IPS-20b (cell line): ENCODE data around the gene OPRM1.
"Not testable (repeated sequence)": the region's sequence is repeated elsewhere in the genome, so short reads cannot be mapped to it uniquely, and the experiment has no call there.

Source experiments
- H3K27ac ChIP-seq: one replicate; pipeline ENCODE4 v1.5.1; 2013; ENCODE audit warnings: low read length
- H3K27me3 ChIP-seq: 2 replicates; pipeline ENCODE4 v1.6.1; 2013; ENCODE audit warnings: mild to moderate bottlenecking, low read length, inconsistent platforms; ENCODE audit not compliant: insufficient read depth
- H3K36me3 ChIP-seq: 2 replicates; pipeline ENCODE4 v1.6.1; 2013; ENCODE audit warnings: low read depth, mild to moderate bottlenecking, inconsistent platforms, low read length, moderate library complexity; ENCODE audit not compliant: insufficient read depth
- H3K4me1 ChIP-seq: 2 replicates; pipeline ENCODE4 v1.6.1; 2013; ENCODE audit warnings: mild to moderate bottlenecking, control low read depth, inconsistent platforms, low read length, moderate library complexity; ENCODE audit not compliant: insufficient read depth
- H3K4me3 ChIP-seq: 2 replicates; pipeline ENCODE4 v1.5.1; 2013; ENCODE audit warnings: mild to moderate bottlenecking, low read length, inconsistent platforms
- H3K9ac ChIP-seq: 2 replicates; pipeline ENCODE4 v1.6.1; 2013; ENCODE audit warnings: low read depth, mild to moderate bottlenecking, inconsistent platforms, low read length, moderate library complexity
- H3K9me3 ChIP-seq: 2 replicates; pipeline ENCODE4 v1.6.1; 2013; ENCODE audit warnings: mild to moderate bottlenecking, low read depth, low read length, inconsistent platforms; ENCODE audit not compliant: insufficient read depth

Gene OPRM1

DNA sequence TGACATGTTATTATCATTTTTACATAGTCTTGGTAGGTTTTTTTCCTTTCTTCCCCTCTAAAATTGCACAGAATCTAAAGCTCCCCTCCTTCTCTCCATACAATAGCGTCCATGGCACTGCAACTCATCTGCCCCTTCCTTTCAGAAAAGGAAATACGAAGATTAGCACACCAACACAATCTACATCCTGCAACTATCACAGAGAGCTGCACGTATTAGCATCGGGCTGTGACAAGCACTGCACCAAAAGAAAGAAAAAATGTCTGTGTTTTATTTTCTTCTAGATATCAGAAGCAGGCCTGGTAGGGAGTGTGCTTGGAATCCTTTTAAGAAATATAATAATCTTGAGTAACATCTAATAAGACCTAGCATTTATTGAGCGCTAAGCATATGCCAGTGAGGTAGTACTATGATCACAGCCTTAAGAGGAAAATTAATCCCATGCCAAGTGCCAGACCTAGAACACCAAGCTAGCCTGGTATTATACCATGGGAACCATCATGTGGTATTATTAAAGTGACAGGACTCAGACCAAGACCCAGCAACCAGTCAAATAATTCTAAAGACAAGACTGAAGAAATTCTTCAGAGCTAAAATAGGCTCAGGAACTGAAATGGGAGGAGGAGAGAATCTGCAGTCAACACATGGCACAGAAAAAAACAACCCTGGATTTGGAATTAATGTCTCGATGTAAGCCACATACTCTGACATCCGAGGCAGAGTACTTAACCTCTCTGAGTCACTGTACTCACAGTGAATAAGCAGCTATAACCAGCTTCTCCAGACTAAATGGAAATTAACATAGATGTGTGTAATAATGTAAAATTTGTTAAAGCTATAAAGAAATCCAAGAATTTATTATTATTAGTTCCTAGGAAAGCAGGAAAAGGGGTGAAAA, 193.2 kb downstream of the OPRM1 start:
- no peak overlapping the region for H3K4me3 ChIP-seq
- no peak overlapping the region for H3K9ac ChIP-seq
- H3K4me1 ChIP-seq: no peaks in the 10 kb centered on the region
- H3K9me3 ChIP-seq: no peaks in the 10 kb centered on the region
- no peaks in the 10 kb centered on the region for H3K27me3 ChIP-seq
- no peak overlapping the region for H3K27ac ChIP-seq
- no peaks in the 10 kb centered on the region for H3K36me3 ChIP-seq

DNA sequence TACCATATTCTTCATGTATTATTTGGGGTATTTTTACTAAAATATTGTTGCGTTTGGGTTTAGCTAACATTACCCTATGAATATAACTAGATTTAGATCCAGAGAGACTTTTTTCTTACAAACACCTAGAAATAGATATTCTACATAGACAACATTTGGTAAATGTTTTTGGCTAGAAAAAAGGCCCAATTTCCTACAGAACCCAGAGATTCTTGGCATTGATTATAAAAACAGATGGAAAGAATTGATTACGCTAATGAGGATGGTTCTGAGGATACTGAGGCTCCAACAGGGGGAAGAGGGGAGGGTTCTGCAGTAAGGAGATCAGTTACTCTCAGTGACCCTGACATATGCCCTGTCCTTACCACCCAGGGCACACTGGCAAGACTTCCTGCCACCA, 194.3 kb downstream of the OPRM1 start:
- Histone ChIP-seq H3K27me3 (no peaks in the 10 kb centered on the region), H3K4me3 (no peak overlapping the region), H3K4me1 (no peaks in the 10 kb centered on the region), H3K27ac (no peak overlapping the region), H3K9ac (no peak overlapping the region), H3K9me3 (no peaks in the 10 kb centered on the region), H3K36me3 (no peaks in the 10 kb centered on the region)

DNA sequence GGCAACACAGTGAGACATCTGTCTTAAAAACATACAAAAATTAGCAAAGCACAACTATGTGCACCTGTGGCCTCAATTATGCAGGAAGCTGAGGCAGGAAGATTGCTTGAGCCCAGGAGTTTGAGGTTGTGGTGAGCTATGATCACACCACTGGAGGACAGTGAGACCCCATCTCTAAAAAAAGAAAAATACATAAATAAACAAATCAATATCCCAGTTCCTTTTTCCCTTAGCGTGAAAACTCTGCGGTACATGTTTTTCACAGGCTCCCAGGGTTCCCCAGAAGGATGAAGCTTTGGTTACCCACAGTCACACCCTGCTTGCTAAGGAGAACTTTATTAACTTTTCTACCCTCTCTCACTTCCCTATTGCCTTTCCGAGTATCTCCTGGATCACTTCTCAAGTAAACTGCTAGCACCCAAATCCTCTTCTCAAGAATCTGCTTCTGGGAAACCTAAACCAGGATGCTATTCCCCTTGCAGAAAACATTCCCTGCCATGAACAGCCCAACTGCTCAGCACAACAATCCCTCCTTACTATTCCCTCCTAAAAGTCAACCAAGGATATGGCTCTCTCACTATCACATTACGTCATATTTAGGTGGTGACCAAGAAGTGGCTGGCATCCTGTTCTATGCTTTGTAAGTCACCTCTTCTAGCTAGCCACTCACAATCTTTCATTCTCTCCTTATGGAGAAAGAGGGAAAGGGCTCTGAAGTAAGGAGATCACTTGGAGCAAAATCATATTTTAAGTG, 195.2 kb downstream of the OPRM1 start:
- H3K9ac ChIP-seq: no peak overlapping the region
- H3K4me3 ChIP-seq: no peak overlapping the region
- no peaks in the 10 kb centered on the region for H3K4me1 ChIP-seq
- H3K9me3 ChIP-seq: no peaks in the 10 kb centered on the region
- no peaks in the 10 kb centered on the region for H3K36me3 ChIP-seq
- H3K27ac ChIP-seq: no peak overlapping the region
- H3K27me3 ChIP-seq: no peaks in the 10 kb centered on the region

DNA sequence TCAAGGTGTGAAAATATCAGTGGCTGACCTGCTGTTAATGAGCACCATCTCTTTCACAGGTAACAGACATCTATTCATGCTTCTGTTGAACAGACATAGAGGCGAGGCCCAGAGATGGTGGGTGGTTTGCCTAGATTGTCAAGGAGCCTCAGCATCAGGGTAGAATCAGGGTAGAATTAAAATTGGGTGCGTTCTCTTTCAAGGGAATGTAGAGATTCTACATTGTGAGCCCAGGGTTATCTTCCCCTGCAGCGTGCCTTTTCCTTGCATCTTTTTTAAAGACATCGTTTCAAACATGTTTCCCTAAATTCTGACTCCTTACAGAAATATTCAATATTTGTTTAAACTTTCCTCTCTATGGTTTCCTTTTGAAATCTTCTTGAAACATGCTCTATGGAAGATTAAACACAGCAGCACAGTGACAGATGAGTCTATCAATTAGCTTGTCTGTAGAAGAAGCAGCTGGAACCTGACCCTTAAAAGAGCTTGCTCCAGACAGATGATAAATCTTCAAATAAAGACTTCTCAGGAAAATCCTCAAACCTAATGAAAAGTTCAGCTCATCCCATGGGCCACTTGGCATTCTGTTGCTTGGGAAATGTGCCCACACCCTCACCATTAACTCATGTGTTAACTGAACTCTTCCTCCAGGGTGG, 197.7 kb downstream of the OPRM1 start:
- H3K27ac ChIP-seq: no peak overlapping the region
- H3K4me3 ChIP-seq: no peak overlapping the region
- H3K36me3 ChIP-seq: no peaks in the 10 kb centered on the region
- no peak overlapping the region for H3K9ac ChIP-seq
- H3K27me3 ChIP-seq: no peaks in the 10 kb centered on the region
- no peaks in the 10 kb centered on the region for H3K9me3 ChIP-seq
- peaks cover 3% of the 10 kb centered on the region; the same call in 1 of the 2 replicates for H3K4me1 ChIP-seq

DNA sequence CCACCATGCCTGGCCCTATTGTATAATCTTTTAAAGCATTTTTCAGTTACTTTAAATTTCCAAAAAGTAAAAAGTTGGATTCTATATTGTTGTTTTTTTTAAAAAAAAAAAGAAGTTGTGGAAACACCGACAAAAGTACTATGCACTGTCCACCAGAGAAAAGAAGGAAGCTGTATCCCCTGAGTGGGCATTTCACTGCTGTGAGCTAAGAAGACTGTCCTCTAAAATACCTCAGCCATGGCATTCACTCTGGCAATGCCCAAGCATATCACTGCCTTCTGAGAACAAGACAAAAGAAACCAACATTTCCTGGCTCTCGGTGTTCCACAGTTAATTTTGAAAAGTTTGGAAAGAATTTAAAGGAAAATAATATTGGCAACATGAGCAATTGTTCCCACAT, 199.8 kb downstream of the OPRM1 start:
- Histone ChIP-seq H3K9ac (no peak overlapping the region), H3K27me3 (no peaks in the 10 kb centered on the region), H3K4me1 (peaks cover 4% of the 10 kb centered on the region; the same call in 1 of the 2 replicates), H3K4me3 (no peak overlapping the region), H3K36me3 (no peaks in the 10 kb centered on the region), H3K27ac (no peak overlapping the region), H3K9me3 (no peaks in the 10 kb centered on the region)

DNA sequence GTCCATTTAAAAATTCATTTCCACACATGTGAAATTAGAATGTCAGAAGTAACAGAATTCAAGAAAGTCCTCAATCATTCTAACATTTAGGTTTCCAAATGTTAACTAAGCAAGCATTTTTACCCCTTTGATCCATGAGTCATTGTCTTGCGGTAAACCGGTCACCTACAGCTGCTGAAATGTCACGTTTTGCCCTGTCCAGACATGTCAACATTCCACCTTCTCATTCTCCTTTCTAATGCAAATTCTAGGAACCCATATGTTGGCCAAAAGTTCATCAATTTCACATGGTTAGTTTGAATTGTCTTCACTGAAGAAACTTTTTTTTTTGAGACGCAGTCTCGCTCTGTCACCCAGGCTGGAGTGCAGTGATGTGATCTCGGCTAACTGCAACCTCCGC, 200.4 kb downstream of the OPRM1 start:
- no peak overlapping the region for H3K4me3 ChIP-seq
- peaks cover 10% of the 10 kb centered on the region; the same call in 1 of the 2 replicates for H3K4me1 ChIP-seq
- no peaks in the 10 kb centered on the region for H3K27me3 ChIP-seq

DNA sequence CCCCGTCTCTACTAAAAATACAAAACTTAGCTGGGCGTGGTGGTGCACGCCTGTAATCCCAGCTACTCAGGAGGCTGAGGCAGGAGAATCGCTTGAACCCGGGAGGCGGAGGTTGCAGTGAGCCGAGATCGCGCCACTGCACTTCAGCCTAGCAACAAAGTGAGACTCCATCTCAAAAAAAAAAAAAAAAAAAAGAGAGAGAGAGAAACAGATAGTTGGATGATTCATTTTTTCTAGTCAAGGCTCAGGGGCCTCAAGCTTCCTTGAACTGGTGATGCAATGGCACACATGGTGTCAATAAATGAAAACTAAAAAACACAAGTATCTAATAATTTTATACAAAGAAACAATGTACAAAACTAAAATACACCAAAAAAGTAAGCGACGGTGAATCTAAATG, 202.0 kb downstream of the OPRM1 start:
- not testable (repeated sequence) for H3K27ac ChIP-seq, H3K9ac ChIP-seq, H3K36me3 ChIP-seq, H3K4me3 ChIP-seq, H3K27me3 ChIP-seq, H3K9me3 ChIP-seq
- H3K4me1 ChIP-seq: peaks cover 17% of the 10 kb centered on the region; the same call in 1 of the 2 replicates

More for the DNA sequence above, 200.4 kb downstream of the OPRM1 start:
- Histone ChIP-seq H3K9ac (no peak overlapping the region), H3K27ac (no peak overlapping the region), H3K9me3 (no peaks in the 10 kb centered on the region), H3K36me3 (no peaks in the 10 kb centered on the region)

DNA sequence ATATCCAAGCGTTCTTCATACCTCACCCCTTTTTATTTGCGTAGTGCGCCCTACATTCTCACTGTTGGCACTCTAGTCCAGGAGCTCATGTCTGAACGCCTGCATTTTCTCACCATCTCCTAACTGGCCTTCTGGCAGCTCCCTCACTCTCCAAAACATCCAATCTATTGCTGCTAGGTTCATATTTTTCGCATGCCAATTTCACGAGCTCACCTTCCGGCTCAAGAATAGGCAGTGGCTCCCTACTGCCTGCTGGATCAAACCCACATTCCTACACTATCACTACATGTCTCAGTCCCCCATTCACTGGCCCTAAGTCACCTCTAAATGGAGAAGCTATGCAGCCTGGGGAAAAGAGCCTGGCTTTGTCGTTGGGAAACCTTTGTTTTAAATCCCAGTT, 202.5 kb downstream of the OPRM1 start:
- H3K4me1 ChIP-seq: peaks cover 17% of the 10 kb centered on the region; the same call in 1 of the 2 replicates
- no peak overlapping the region for H3K9ac ChIP-seq
- H3K27me3 ChIP-seq: no peaks in the 10 kb centered on the region
- no peaks in the 10 kb centered on the region for H3K36me3 ChIP-seq
- H3K27ac ChIP-seq: no peak overlapping the region
- no peak overlapping the region for H3K4me3 ChIP-seq
- no peaks in the 10 kb centered on the region for H3K9me3 ChIP-seq

DNA sequence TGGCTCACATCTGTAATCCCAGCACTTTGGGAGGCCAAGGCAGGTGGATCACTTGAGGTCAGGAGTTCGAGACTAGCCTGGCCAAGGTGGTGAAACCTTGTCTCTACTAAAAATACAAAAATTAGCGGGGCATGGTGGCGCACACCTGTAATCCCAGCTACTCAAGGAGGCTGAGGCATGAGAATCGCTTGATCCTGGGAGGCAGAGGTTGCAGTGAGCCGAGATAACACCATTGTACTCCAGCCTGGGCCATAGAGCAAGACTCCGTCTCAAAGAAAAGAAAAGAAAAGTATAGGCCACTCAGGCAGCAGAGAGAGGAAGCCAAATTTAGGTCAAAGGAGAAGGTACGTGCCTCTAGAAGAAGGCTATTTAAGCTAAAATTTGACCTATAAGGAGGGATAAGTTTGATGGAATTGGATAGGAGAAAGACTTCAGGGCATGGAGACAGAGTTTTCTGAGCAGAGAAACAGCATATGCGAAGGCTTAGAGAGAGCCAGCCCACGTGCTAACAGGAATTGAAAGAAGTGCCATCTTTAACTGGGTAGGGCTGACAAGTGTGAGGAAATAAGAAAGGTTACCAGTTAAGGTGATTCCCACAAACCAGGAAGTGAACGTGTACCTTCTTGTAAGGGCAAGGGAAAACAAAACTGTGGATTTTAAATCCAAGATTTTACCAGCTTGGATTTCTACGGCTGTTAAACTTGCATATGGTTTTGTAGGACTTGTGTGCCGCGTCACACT, 203.7 kb downstream of the OPRM1 start:
- H3K4me1 ChIP-seq: peaks cover 27% of the 10 kb centered on the region; the same call in 1 of the 2 replicates

DNA sequence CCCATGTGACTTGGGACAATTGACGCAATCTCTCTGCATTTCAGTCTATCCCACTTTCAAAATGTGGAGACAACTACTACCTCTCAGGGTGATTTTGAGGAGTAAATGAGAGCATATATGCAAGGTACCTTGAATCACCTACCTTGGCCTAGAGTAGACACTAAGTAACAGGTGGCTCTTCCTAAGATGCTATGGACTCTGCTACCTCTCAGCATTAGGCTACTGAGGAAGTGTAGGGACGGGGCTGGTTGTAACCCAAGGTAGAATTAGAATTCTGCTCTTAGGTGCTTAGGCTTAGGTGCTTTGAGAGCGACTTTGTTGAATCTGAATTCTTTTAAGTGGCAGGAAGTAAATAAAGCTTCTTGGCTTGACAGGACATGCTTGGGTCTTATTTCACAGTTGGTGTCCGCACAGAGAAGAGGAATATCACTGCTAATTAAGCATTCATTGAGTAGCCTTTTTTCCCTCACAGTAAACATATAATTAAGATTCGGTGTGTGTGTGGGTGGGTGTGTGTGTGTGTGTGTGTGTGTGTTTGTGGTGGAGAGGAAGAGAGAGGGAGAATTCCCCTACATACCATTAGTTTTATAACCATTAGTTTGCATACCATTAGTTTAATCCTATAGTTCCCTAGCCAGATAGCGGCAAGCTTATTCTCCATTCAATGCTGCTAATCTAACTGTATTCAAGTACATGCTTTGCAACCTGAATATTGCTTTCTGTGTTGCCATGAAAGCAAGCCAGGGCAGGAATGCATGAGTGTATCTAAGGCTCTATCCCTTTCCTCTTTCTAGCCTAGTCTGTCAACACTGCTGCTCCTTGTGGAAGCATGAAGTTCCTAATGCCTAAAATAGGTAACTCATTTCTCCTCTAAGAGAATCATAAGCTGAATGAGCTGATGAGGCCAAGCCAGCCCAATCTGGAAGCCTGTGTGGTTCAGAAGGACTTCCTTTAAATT, 205.0 kb downstream of the OPRM1 start:
- Histone ChIP-seq H3K9me3 (no peaks in the 10 kb centered on the region), H3K27ac (no peak overlapping the region), H3K4me3 (no peak overlapping the region), H3K36me3 (no peaks in the 10 kb centered on the region), H3K27me3 (no peaks in the 10 kb centered on the region), H3K4me1 (peaks cover 34% of the 10 kb centered on the region; the same call in 1 of the 2 replicates), H3K9ac (no peak overlapping the region)

More for the DNA sequence above, 203.7 kb downstream of the OPRM1 start:
- H3K4me3 ChIP-seq: no peak overlapping the region
- no peaks in the 10 kb centered on the region for H3K36me3 ChIP-seq
- H3K27me3 ChIP-seq: no peaks in the 10 kb centered on the region
- H3K9me3 ChIP-seq: no peaks in the 10 kb centered on the region
- H3K27ac ChIP-seq: no peak overlapping the region
- H3K9ac ChIP-seq: no peak overlapping the region
